Endothelial cell of umbilical vein (primary cell): ENCODE measurements around the gene CNTN1. TPM values are rescaled to one million over a fixed set of nuclear protein-coding genes. Genes with fewer than 3 reads are reported as not detected.

ENCODE experiments used
- BruUV-seq: library from RNA; stranded (reverse); fragments of 400-500 nt; replicated peaks from 2 replicates; lab custom pipeline; 2021; lab: Mats Ljungman, UMichigan
- CTCF ChIA-PET: fragments of 300-600, 350-600 bp; sonication (Branson Sonifier 250); formaldehyde crosslinking; loops from one replicate; lab custom pipeline; 2021; ENCODE audit warnings: antibody characterized with exemption, inconsistent platforms; lab: Charles Lee
- POLR2A ChIA-PET: fragments of 300-600, 350-600 bp; sonication (Branson Sonifier 250); formaldehyde crosslinking; loops from one replicate; lab custom pipeline; 2021; ENCODE audit warnings: antibody characterized with exemption, inconsistent platforms; lab: Charles Lee
- DNase-seq: peaks from one replicate; pipeline ENCODE4 v3.0.0-alpha.2; 2011; ENCODE audit warnings: low read depth, low spot score
- FAIRE-seq: peaks from 2 replicates; lab custom pipeline; 2011; peaks lifted over from hg19 to GRCh38; lab: Jason Lieb, UNC
- H2AFZ ChIP-seq: 2 replicates; pipeline ENCODE4 v1.6.0; 2012; ENCODE audit warnings: low read depth, low read length, control low read depth, inconsistent platforms
- H3K27ac ChIP-seq: 2 replicates; pipeline ENCODE4 v1.5.1; 2011; ENCODE audit warnings: low read depth, mild to moderate bottlenecking, control low read depth, low read length, moderate library complexity; ENCODE audit not compliant: insufficient read depth
- H3K27me3 ChIP-seq, 2 experiments: 2 replicates each; pipeline versions ENCODE4 v1.6.0 to v1.6.1; 2011; ENCODE audit warnings: low read length in 2 of 2, mixed read lengths in 1 of 2; ENCODE audit not compliant: control insufficient read depth in 2 of 2, insufficient read depth in 2 of 2
- H3K36me3 ChIP-seq, 2 experiments: 2 replicates in 1 of 2; 3 replicates in 1 of 2; pipeline ENCODE4 v1.5.1; 2011; ENCODE audit warnings: low read length in 2 of 2, mild to moderate bottlenecking in 1 of 2, moderate library complexity in 1 of 2; ENCODE audit not compliant: control insufficient read depth in 2 of 2, insufficient read depth in 2 of 2; ENCODE audit errors: extremely low read depth in 1 of 2
- H3K4me1 ChIP-seq: 3 replicates; pipeline ENCODE4 v1.5.1; 2011; ENCODE audit warnings: mild to moderate bottlenecking, low read length; ENCODE audit not compliant: control insufficient read depth, insufficient read depth; ENCODE audit errors: extremely low read depth
- H3K4me2 ChIP-seq: 2 replicates; pipeline ENCODE4 v1.6.1; 2011; ENCODE audit warnings: low read length, control low read depth, mixed read lengths; ENCODE audit not compliant: insufficient read depth
- H3K4me3 ChIP-seq, 3 experiments: fragments of 200-600 bp in 1 of 3; sonication (generic), shearing (Covaris generic) in 1 of 3; replicated peaks in 1 of 3; 2 replicates each; pipeline ENCODE4 v1.5.1; 2011 to 2016; ENCODE audit warnings: control low read depth in 3 of 3, low read length in 3 of 3, mild to moderate bottlenecking in 2 of 3, inconsistent platforms in 1 of 3, low read depth in 1 of 3, moderate library complexity in 1 of 3; ENCODE audit not compliant: insufficient read depth in 1 of 3
- H3K79me2 ChIP-seq: 2 replicates; pipeline ENCODE4 v1.6.0; 2012; ENCODE audit warnings: low read length, inconsistent platforms; ENCODE audit not compliant: control insufficient read depth, insufficient read depth
- H3K9ac ChIP-seq: replicated peaks from 2 replicates; pipeline ENCODE3; 2011; ENCODE audit warnings: low read length, control low read depth; ENCODE audit not compliant: insufficient read depth; ENCODE audit errors: extremely low read depth
- H3K9me1 ChIP-seq: replicated peaks from 3 replicates; pipeline ENCODE4 v1.6.0; 2011; ENCODE audit warnings: mild to moderate bottlenecking, low read length; ENCODE audit not compliant: control insufficient read depth, insufficient read depth; ENCODE audit errors: extremely low read depth
- H3K9me3 ChIP-seq: replicated peaks from 2 replicates; pipeline ENCODE4 v1.5.1; 2012; ENCODE audit warnings: low read length, inconsistent platforms; ENCODE audit not compliant: control insufficient read depth, insufficient read depth
- H4K20me1 ChIP-seq: replicated peaks from 2 replicates; pipeline ENCODE3; 2011; ENCODE audit warnings: mild to moderate bottlenecking, low read length; ENCODE audit not compliant: control insufficient read depth, insufficient read depth; ENCODE audit errors: extremely low read depth
- CTCF ChIP-seq, 2 donors: IDR thresholded peaks; 1 replicate in 1 of 2; 2 replicates in 1 of 2; pipeline ENCODE4 v1.5.1; 2011; ENCODE audit warnings: low read length in 2 of 2, mild to moderate bottlenecking in 2 of 2, moderate library complexity in 2 of 2, control low read depth in 1 of 2, inconsistent platforms in 1 of 2, low read depth in 1 of 2; ENCODE audit not compliant: insufficient read depth in 1 of 2; ENCODE audit errors: extremely low read depth in 1 of 2
- FOS ChIP-seq: IDR thresholded peaks from 2 replicates; pipeline ENCODE4 v1.6.1; 2011; ENCODE audit warnings: mild to moderate bottlenecking, low read length, moderate library complexity, borderline replicate concordance; ENCODE audit not compliant: insufficient read depth
- GATA2 ChIP-seq: IDR thresholded peaks from 2 replicates; pipeline ENCODE4 v1.7.0; 2011; ENCODE audit warnings: low read depth, mild to moderate bottlenecking, moderate library complexity, mixed read lengths, low read length; ENCODE audit not compliant: insufficient read length, insufficient read depth
- JUN ChIP-seq: IDR thresholded peaks from 2 replicates; pipeline ENCODE4 v1.6.1; 2011; ENCODE audit warnings: borderline replicate concordance, low read depth; ENCODE audit not compliant: insufficient read length, insufficient read depth
- dilution Hi-C: fragments of 300-500 bp; cut with MboI; formaldehyde crosslinking; loops from one replicate; pipeline ENCODE4 v1.15.0; 2019; ENCODE audit warnings: low sequenced_read_pairs; ENCODE audit not compliant: extremely low pct_ligation_motif_present
- intact Hi-C: fragments of 100-400 bp; cut with micrococcal nuclease; formaldehyde crosslinking; loops from one replicate; pipeline ENCODE4 v1.10.0; 2022
- polyA plus RNA-seq, 4 experiments: library from polyadenylated mRNA; depleted of rRNA in 3 of 4; stranded (reverse) in 3 of 4; unstranded in 1 of 4; fragments of >200 nt; gene quantifications; 2 replicates each; pipeline versions ENCODE4 v1.2.1 to v1.2.3, GENCODE V29; 2011 to 2012; ENCODE audit warnings: missing spikeins in 1 of 4
- total RNA-seq: library from RNA; stranded (reverse); gene quantifications from 2 replicates; pipeline ENCODE4 v1.2.3, GENCODE V29; 2021

CNTN1 gene
- total and polyA plus RNA-seq, 2 donors (not counting 3 experiments of a cell fraction or from before 2014, with no cell fraction given), result 0.07 TPM; not detected in 1

GRCh38 chr12:40853221-40853620 is 161.0 kb downstream of the CNTN1 start:
- FAIRE-seq, result no peak
- CTCF ChIA-PET, result interaction anchor here (1.2 kb wide), 1 partner anchor 31 kb away, joined by 3 read pairs; no protein-coding TSS in a partner anchor

More at GRCh38 chr12:40853221-40853620, 161.0 kb downstream of the CNTN1 start:
- dilution Hi-C loops (no loop called here), intact Hi-C loops (no loop called here)
- TF ChIP-seq JUN (no peak), CTCF (IDR thresholded peaks at IDR 0.05; ENCODE audit: extremely low read depth in 1 of 2, insufficient read depth in 1 of 2, low read depth in 1 of 2, low read length in 2 of 2) (no peak), GATA2 (no peak), FOS (no peak)
- no peak overlapping the region for H3K4me2 ChIP-seq
- no peak overlapping the region for H3K4me3 ChIP-seq
- no peaks in the 10 kb centered on the region for H3K27me3 ChIP-seq
- POLR2A ChIA-PET, result no interaction called here
- no peak overlapping the region for H3K27ac ChIP-seq
- no peaks in the 10 kb centered on the region for H4K20me1 ChIP-seq
- H3K9me3 ChIP-seq, result no peaks in the 10 kb centered on the region
- no peaks in the 10 kb centered on the region for H3K4me1 ChIP-seq
- no peak for DNase-seq
- no peaks in the 10 kb centered on the region for H3K9me1 ChIP-seq
- no peak overlapping the region for H2AFZ ChIP-seq
- no peaks in the 10 kb centered on the region for H3K79me2 ChIP-seq
- no peak overlapping the region for H3K9ac ChIP-seq
- BruUV-seq, result no TSS peak
- H3K36me3 ChIP-seq, result no peaks in the 10 kb centered on the region
